ENCODE measurements around the gene LBP.

LBP gene

DNA sequence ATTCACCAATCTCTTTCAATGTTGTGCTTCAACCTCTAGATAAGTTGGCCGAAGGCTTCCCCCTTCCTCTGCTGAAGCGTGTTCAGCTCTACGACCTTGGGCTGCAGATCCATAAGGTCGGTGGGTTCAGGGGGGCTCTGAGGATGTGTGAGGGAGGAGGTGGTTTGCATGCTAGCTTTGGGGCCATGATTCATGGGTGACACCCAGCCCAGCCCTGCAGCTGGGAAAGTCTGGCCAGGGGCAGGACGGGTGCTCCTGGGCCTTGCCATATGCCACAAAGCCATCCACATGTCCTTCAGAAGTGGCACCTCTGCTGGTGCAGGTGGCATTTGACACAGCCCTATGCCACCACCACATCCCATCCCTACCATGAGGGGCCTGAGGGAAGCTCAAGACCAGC lies 27.6 kb downstream of the LBP start:
- TF ChIP-seq POLR2AphosphoS5 (IDR thresholded peaks at IDR 0.05; ENCODE audit: low read depth, low read length) (no peak), SIN3A (IDR thresholded peaks at IDR 0.05; ENCODE audit: borderline replicate concordance, insufficient read depth, low read length) (no peak), TAF1 (IDR thresholded peaks at IDR 0.05; ENCODE audit: borderline replicate concordance, insufficient read depth, low read length) (no peak), FOXP2 (optimal IDR thresholded peaks at IDR 0.05; ENCODE audit: borderline replicate concordance, extremely low read depth, extremely low read length, insufficient read depth) (no peak)
- TF ChIP-seq, protein P1, sequence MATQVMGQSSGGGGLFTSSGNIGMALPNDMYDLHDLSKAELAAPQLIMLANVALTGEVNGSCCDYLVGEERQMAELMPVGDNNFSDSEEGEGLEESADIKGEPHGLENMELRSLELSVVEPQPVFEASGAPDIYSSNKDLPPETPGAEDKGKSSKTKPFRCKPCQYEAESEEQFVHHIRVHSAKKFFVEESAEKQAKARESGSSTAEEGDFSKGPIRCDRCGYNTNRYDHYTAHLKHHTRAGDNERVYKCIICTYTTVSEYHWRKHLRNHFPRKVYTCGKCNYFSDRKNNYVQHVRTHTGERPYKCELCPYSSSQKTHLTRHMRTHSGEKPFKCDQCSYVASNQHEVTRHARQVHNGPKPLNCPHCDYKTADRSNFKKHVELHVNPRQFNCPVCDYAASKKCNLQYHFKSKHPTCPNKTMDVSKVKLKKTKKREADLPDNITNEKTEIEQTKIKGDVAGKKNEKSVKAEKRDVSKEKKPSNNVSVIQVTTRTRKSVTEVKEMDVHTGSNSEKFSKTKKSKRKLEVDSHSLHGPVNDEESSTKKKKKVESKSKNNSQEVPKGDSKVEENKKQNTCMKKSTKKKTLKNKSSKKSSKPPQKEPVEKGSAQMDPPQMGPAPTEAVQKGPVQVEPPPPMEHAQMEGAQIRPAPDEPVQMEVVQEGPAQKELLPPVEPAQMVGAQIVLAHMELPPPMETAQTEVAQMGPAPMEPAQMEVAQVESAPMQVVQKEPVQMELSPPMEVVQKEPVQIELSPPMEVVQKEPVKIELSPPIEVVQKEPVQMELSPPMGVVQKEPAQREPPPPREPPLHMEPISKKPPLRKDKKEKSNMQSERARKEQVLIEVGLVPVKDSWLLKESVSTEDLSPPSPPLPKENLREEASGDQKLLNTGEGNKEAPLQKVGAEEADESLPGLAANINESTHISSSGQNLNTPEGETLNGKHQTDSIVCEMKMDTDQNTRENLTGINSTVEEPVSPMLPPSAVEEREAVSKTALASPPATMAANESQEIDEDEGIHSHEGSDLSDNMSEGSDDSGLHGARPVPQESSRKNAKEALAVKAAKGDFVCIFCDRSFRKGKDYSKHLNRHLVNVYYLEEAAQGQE (IDR thresholded peaks at IDR 0.05; ENCODE audit: insufficient read depth in 1 of 2, low read depth in 2 of 2, low read length in 2 of 2), result no peak

DNA sequence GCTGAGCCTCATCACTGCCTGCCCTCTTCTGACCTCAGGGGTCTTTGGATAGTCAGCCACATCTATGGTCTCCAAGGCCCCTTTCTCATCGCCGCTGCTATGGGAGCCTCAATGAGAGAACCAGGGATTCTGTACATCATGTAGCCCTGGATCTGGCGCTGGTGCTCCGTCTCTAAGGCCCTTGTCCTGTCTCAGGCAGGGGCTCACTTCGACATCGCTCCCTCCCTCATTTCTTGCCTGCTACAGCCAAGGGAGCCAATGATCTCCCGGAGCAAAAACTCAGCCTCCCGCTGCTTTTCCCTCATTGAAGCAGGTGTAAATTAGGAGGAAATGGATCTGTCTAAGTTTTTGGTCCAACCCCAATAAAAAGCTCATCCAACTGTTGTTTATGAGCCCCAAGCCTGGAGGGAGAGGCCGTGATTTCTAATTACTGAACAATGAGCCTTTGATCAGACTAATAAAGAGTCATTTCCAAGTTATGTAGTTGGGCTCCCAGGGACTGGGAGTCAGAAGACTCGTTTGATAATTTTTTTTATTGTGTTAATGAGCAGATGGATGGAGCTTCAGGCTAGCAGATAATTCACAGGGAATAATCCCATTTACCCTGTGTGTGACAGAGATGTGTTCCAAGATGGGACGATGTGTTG lies 30.9 kb downstream of the LBP start:
- no peak for TF ChIP-seq SIN3A (IDR thresholded peaks at IDR 0.05; ENCODE audit: borderline replicate concordance, insufficient read depth, low read length)
- TF ChIP-seq, protein P1 (IDR thresholded peaks at IDR 0.05; ENCODE audit: insufficient read depth in 1 of 2, low read depth in 2 of 2, low read length in 2 of 2), result no peak
- no peak for TF ChIP-seq FOXP2 (optimal IDR thresholded peaks at IDR 0.05; ENCODE audit: borderline replicate concordance, extremely low read depth, extremely low read length, insufficient read depth)
- TF ChIP-seq POLR2AphosphoS5 (IDR thresholded peaks at IDR 0.05; ENCODE audit: low read depth, low read length), result no peak
- no peak for TF ChIP-seq TAF1 (IDR thresholded peaks at IDR 0.05; ENCODE audit: borderline replicate concordance, insufficient read depth, low read length)

DNA sequence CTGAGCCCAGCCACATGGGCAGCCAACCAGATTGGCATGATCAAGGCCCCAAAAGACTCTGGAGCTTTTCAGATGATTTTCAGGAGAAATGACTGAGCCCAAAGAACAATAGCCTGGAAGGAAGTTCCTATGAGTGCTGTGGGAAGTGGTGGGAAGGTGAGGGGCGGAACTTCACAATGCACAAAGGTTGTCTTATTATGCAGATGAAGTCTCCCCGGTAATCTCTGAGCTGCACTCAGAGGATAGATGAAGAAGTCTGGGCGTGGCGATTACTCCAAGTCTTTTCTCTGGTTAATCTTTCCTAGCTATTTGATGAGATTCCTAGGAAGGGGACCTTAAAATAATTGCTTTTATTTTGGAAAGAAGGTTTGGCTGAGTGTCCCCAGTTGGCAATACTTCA lies 36.9 kb downstream of the LBP start:
- TF ChIP-seq FOXP2 (optimal IDR thresholded peaks at IDR 0.05; ENCODE audit: borderline replicate concordance, extremely low read depth, extremely low read length, insufficient read depth), result no peak
- TF ChIP-seq, protein P1 (IDR thresholded peaks at IDR 0.05; ENCODE audit: insufficient read depth in 1 of 2, low read depth in 2 of 2, low read length in 2 of 2), result no peak
- no peak for TF ChIP-seq POLR2AphosphoS5 (IDR thresholded peaks at IDR 0.05; ENCODE audit: low read depth, low read length)
- no peak for TF ChIP-seq TAF1 (IDR thresholded peaks at IDR 0.05; ENCODE audit: borderline replicate concordance, insufficient read depth, low read length)
- no peak for TF ChIP-seq SIN3A (IDR thresholded peaks at IDR 0.05; ENCODE audit: borderline replicate concordance, insufficient read depth, low read length)

DNA sequence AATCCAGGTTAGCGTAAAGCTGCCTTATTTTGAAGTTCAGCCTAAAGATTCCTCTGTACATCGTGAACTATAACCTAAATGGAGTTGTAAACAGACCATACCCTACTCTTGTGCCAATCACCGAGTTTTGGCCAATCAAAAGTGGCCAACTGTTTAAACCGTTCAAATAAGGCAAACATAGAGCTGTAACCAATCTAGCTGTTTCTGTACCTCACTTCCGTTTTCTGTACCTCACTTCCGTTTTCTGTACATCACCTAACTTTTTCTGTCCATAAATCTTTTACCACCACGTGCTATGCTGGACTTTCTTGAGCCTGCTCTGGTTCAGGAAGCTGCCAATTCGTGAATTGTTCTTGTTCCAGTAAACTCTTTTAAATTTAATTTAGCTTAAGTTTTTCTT lies 39.7 kb downstream of the LBP start:
- TF ChIP-seq, protein P1 (IDR thresholded peaks at IDR 0.05; ENCODE audit: insufficient read depth in 1 of 2, low read depth in 2 of 2, low read length in 2 of 2), result no peak
- TF ChIP-seq POLR2AphosphoS5 (IDR thresholded peaks at IDR 0.05; ENCODE audit: low read depth, low read length) (no peak), SIN3A (IDR thresholded peaks at IDR 0.05; ENCODE audit: borderline replicate concordance, insufficient read depth, low read length) (no peak), TAF1 (IDR thresholded peaks at IDR 0.05; ENCODE audit: borderline replicate concordance, insufficient read depth, low read length) (no peak), FOXP2 (optimal IDR thresholded peaks at IDR 0.05; ENCODE audit: borderline replicate concordance, extremely low read depth, extremely low read length, insufficient read depth) (no peak)

Data from PFSK-1 (cell line).